H1 (cell line): ENCODE data around the gene RSPH6A. TPM values are rescaled to one million over a fixed set of nuclear protein-coding genes. Genes with fewer than 3 reads are reported as not detected.

Experiments
- CTCF ChIA-PET: fragments of 300-600 bp; sonication (Branson Sonifier 250); formaldehyde crosslinking; loops from one replicate; lab custom pipeline; 2021; ENCODE audit not compliant: partially characterized antibody; lab: Charles Lee
- POLR2A ChIA-PET: fragments of 300-600 bp; sonication (Branson Sonifier 250); formaldehyde crosslinking; loops from one replicate; lab custom pipeline; 2021; ENCODE audit warnings: inconsistent platforms; ENCODE audit not compliant: partially characterized antibody; lab: Charles Lee
- DNase-seq, 2 experiments: peaks; one replicate each; pipeline versions ENCODE4 v3.0.0 to v3.0.0-alpha.2; 2010 to 2022; ENCODE audit warnings: low spot score in 2 of 2, low read depth in 1 of 2, mixed read lengths in 1 of 2
- FAIRE-seq: peaks from 2 replicates; lab custom pipeline; 2011; peaks lifted over from hg19 to GRCh38; lab: Jason Lieb, UNC
- H2AFZ ChIP-seq: 2 replicates; pipeline ENCODE4 v1.8.1; 2012; ENCODE audit warnings: low read length, inconsistent platforms
- H2AK5ac ChIP-seq: 2 replicates; pipeline ENCODE4 v1.6.1; 2013; ENCODE audit warnings: low read depth, low read length
- H2BK120ac ChIP-seq: replicated peaks from 2 replicates; pipeline ENCODE3; 2013; ENCODE audit warnings: low read depth, low read length, inconsistent platforms
- H2BK12ac ChIP-seq: 2 replicates; pipeline ENCODE4 v1.6.1; 2013; ENCODE audit warnings: low read depth, low read length
- H2BK15ac ChIP-seq: 2 replicates; pipeline ENCODE4 v1.6.1; 2013; ENCODE audit warnings: low read length
- H2BK20ac ChIP-seq: 2 replicates; pipeline ENCODE4 v1.6.1; 2013; ENCODE audit warnings: low read length
- H2BK5ac ChIP-seq: 2 replicates; pipeline ENCODE4 v1.6.1; 2013; ENCODE audit warnings: low read depth, low read length
- H3K14ac ChIP-seq: 2 replicates; pipeline ENCODE4 v1.6.1; 2013; ENCODE audit warnings: inconsistent platforms; ENCODE audit not compliant: insufficient read length
- H3K18ac ChIP-seq: 2 replicates; pipeline ENCODE4 v1.6.1; 2013; ENCODE audit warnings: low read length; ENCODE audit errors: extremely low read depth
- H3K23ac ChIP-seq: 2 replicates; pipeline ENCODE4 v1.6.1; 2013; ENCODE audit warnings: inconsistent platforms; ENCODE audit not compliant: insufficient read length
- H3K23me2 ChIP-seq: 2 replicates; pipeline ENCODE4 v1.6.1; 2013; ENCODE audit warnings: low read depth, low read length
- H3K27ac ChIP-seq: 2 replicates; pipeline ENCODE4 v1.6.1; 2011; ENCODE audit warnings: low read depth, low read length, inconsistent platforms
- H3K27me3 ChIP-seq, 4 experiments: replicated peaks in 1 of 4; 1 replicate in 1 of 4; 2 replicates in 3 of 4; pipeline versions ENCODE4 v1.6.1 to v1.8.1; 2011 to 2013; ENCODE audit warnings: low read length in 3 of 4, mild to moderate bottlenecking in 3 of 4, inconsistent platforms in 2 of 4, mixed read lengths in 2 of 4, moderate library complexity in 1 of 4; ENCODE audit not compliant: control insufficient read depth in 3 of 4, insufficient read depth in 3 of 4; ENCODE audit errors: extremely low read depth in 1 of 4
- H3K36me3 ChIP-seq, 4 experiments: 2 replicates each; pipeline versions ENCODE4 v1.6.1 to v1.8.1; 2011 to 2013; ENCODE audit warnings: mild to moderate bottlenecking in 4 of 4, low read length in 3 of 4, moderate library complexity in 2 of 4, control low read depth in 1 of 4, inconsistent platforms in 1 of 4; ENCODE audit not compliant: insufficient read depth in 4 of 4, control insufficient read depth in 2 of 4
- H3K4ac ChIP-seq: replicated peaks from 2 replicates; pipeline ENCODE3; 2013; ENCODE audit warnings: low read length, low read depth, mixed read lengths, inconsistent platforms; ENCODE audit not compliant: insufficient read length
- H3K4me1 ChIP-seq, 4 experiments: replicated peaks in 1 of 4; 1 replicate in 1 of 4; 2 replicates in 3 of 4; pipeline versions ENCODE4 v1.6.1 to v1.8.1; 2011 to 2013; ENCODE audit warnings: low read length in 3 of 4, inconsistent platforms in 2 of 4, mixed read lengths in 1 of 4; ENCODE audit not compliant: insufficient read depth in 4 of 4, control insufficient read depth in 3 of 4
- H3K4me2 ChIP-seq, 2 experiments: 2 replicates each; pipeline versions ENCODE4 v1.6.1 to v1.8.1; 2011 to 2013; ENCODE audit warnings: low read depth in 2 of 2, low read length in 2 of 2, control low read depth in 1 of 2, inconsistent platforms in 1 of 2, mild to moderate bottlenecking in 1 of 2; ENCODE audit not compliant: insufficient read depth in 1 of 2
- H3K4me3 ChIP-seq, 4 experiments: fragments of 200-600, 300-600 bp in 1 of 4; sonication (generic), shearing (Covaris generic), sonication (Bioruptor Twin) in 1 of 4; 2 replicates each; pipeline versions ENCODE4 v1.5.1 to v1.8.1; 2011 to 2016; ENCODE audit warnings: low read length in 4 of 4, low read depth in 3 of 4, control low read depth in 2 of 4, inconsistent platforms in 2 of 4, mild to moderate bottlenecking in 2 of 4, mixed read lengths in 1 of 4, moderate library complexity in 1 of 4; ENCODE audit not compliant: insufficient read depth in 2 of 4; ENCODE audit errors: extremely low read depth in 1 of 4
- H3K56ac ChIP-seq: replicated peaks from 2 replicates; pipeline ENCODE3; 2013; ENCODE audit warnings: low read depth, mild to moderate bottlenecking, mixed read lengths, low read length, inconsistent platforms; ENCODE audit not compliant: insufficient read length
- H3K79me1 ChIP-seq: 2 replicates; pipeline ENCODE4 v1.6.1; 2013; ENCODE audit warnings: low read depth, low read length, control low read depth
- H3K79me2 ChIP-seq, 2 experiments: 2 replicates each; pipeline versions ENCODE4 v1.6.1 to v1.8.1; 2012 to 2013; ENCODE audit warnings: low read length in 2 of 2, mild to moderate bottlenecking in 2 of 2, inconsistent platforms in 1 of 2; ENCODE audit not compliant: insufficient read depth in 2 of 2, control insufficient read depth in 1 of 2
- H3K9ac ChIP-seq, 4 experiments: replicated peaks in 1 of 4; 1 replicate in 1 of 4; 2 replicates in 3 of 4; pipeline versions ENCODE4 v1.6.1 to v1.8.1; 2011 to 2013; ENCODE audit warnings: low read depth in 3 of 4, low read length in 3 of 4, control low read depth in 2 of 4, mild to moderate bottlenecking in 2 of 4, moderate library complexity in 2 of 4, inconsistent platforms in 1 of 4; ENCODE audit errors: extremely low read depth in 1 of 4
- H3K9me3 ChIP-seq, 2 experiments: 2 replicates each; pipeline versions ENCODE4 v1.6.1 to v1.8.1; 2012 to 2013; ENCODE audit warnings: mild to moderate bottlenecking in 2 of 2, moderate library complexity in 2 of 2, control low read depth in 1 of 2, inconsistent platforms in 1 of 2, low read depth in 1 of 2, low read length in 1 of 2, mixed read lengths in 1 of 2; ENCODE audit not compliant: insufficient read depth in 2 of 2
- H4K20me1 ChIP-seq, 2 experiments: replicated peaks in 1 of 2; 2 replicates each; pipeline versions ENCODE3 to v1.8.1; 2011 to 2013; ENCODE audit warnings: inconsistent platforms in 2 of 2, low read length in 2 of 2, mild to moderate bottlenecking in 1 of 2; ENCODE audit not compliant: insufficient read depth in 2 of 2, control insufficient read depth in 1 of 2
- H4K5ac ChIP-seq: 2 replicates; pipeline ENCODE4 v1.6.1; 2013; ENCODE audit warnings: low read length, low read depth, mixed read lengths, inconsistent platforms; ENCODE audit not compliant: insufficient read length
- H4K8ac ChIP-seq: 2 replicates; pipeline ENCODE4 v1.8.0; 2013; ENCODE audit warnings: mild to moderate bottlenecking, moderate library complexity, low read length, inconsistent platforms; ENCODE audit not compliant: insufficient read depth; ENCODE audit errors: extremely low read depth
- H4K91ac ChIP-seq: replicated peaks from 2 replicates; pipeline ENCODE3; 2013; ENCODE audit warnings: low read length, mixed read lengths, inconsistent platforms; ENCODE audit not compliant: insufficient read length
- BCL11A ChIP-seq, 2 experiments: IDR thresholded peaks; one replicate each; pipeline ENCODE4 v1.6.1; 2011; ENCODE audit warnings: low read depth in 2 of 2, low read length in 2 of 2, mild to moderate bottlenecking in 2 of 2
- CHD1 ChIP-seq: IDR thresholded peaks from 2 replicates; pipeline ENCODE4 v1.6.1; 2012; ENCODE audit warnings: low read depth, low read length, improper control_type of control experiment
- CTCF ChIP-seq, 3 experiments: IDR thresholded peaks; 1 replicate in 2 of 3; 2 replicates in 1 of 3; pipeline versions ENCODE4 v1.5.1 to v1.6.1; 2011; ENCODE audit warnings: low read length in 3 of 3, mild to moderate bottlenecking in 3 of 3, inconsistent platforms in 2 of 3, low read depth in 1 of 3, moderate library complexity in 1 of 3; ENCODE audit not compliant: insufficient read depth in 1 of 3; ENCODE audit errors: control extremely low read depth in 1 of 3
- EGR1 ChIP-seq: IDR thresholded peaks from 2 replicates; pipeline ENCODE4 v1.6.1; 2011; ENCODE audit warnings: low read depth, low read length, borderline replicate concordance
- POLR2A ChIP-seq, 2 experiments: IDR thresholded peaks; 1 replicate in 1 of 2; 2 replicates in 1 of 2; pipeline ENCODE4 v1.6.1; 2011; ENCODE audit warnings: low read depth in 2 of 2, low read length in 2 of 2, mild to moderate bottlenecking in 2 of 2; ENCODE audit errors: control extremely low read depth in 1 of 2
- POLR2AphosphoS5 ChIP-seq: IDR thresholded peaks from 2 replicates; pipeline ENCODE4 v1.6.1; 2011; ENCODE audit warnings: low read depth, low read length
- RFX5 ChIP-seq: IDR thresholded peaks from 2 replicates; pipeline ENCODE4 v1.6.1; 2011; ENCODE audit warnings: low read depth, low read length, improper control_type of control experiment, borderline replicate concordance
- SP2 ChIP-seq: IDR thresholded peaks from 2 replicates; pipeline ENCODE4 v1.6.1; 2012; ENCODE audit warnings: mild to moderate bottlenecking, low read length, inconsistent platforms
- SP4 ChIP-seq: IDR thresholded peaks from 2 replicates; pipeline ENCODE4 v1.6.1; 2012; ENCODE audit warnings: low read length, inconsistent platforms
- TBP ChIP-seq: IDR thresholded peaks from 2 replicates; pipeline ENCODE4 v1.6.1; 2011; ENCODE audit warnings: low read depth, low read length, improper control_type of control experiment
- ZNF274 ChIP-seq: IDR thresholded peaks from 2 replicates; pipeline ENCODE4 v1.7.0; 2012; ENCODE audit warnings: low read length, borderline replicate concordance; ENCODE audit errors: extremely low read depth
- WGBS, 2 experiments: shearing (Covaris generic) in 1 of 2; methylation state at CpG; one replicate each; pipeline versions ENCODE4 v1.1.6 to v1.1.7; 2013 to 2015; ENCODE audit warnings: low lambda C conversion rate in 2 of 2, mixed read lengths in 2 of 2, inconsistent platforms in 1 of 2, low coverage in 1 of 2, missing lambda C conversion rate in 1 of 2; ENCODE audit not compliant: insufficient replicate concordance in 2 of 2, insufficient coverage in 1 of 2, insufficient read length in 1 of 2; ENCODE audit errors: extremely low coverage in 1 of 2, missing lambda C conversion rate in 1 of 2; 5-methylcytosine and 5-hydroxymethylcytosine counted together
- polyA plus RNA-seq, 7 experiments: library from polyadenylated mRNA; depleted of rRNA in 3 of 7; stranded (reverse) in 5 of 7; unstranded in 2 of 7; fragments of >200 nt in 5 of 7; fragments of 200-250 nt in 2 of 7; gene quantifications; 1 replicate in 5 of 7; 2 replicates in 1 of 7; 4 replicates in 1 of 7; pipeline versions ENCODE4 v1.2.1 to v1.2.3, GENCODE V29; 2011 to 2013; ENCODE audit warnings: missing spikeins in 2 of 7, mixed read lengths in 2 of 7
- total RNA-seq: library from RNA; stranded (reverse); fragmentation: NEBNext Ultra II Directional; extraction: Animal tissue kit (Norgen Biotek cat#: 25700); gene quantifications from 2 replicates; pipeline ENCODE4 v1.2.1, GENCODE V29; 2021

RSPH6A gene
- total and polyA plus RNA-seq, 2 of the 8 experiments (the other 6 are each of a cell fraction or from before 2014, with no cell fraction given) = 0.05 to 0.19 TPM

- Histone ChIP-seq H3K56ac (no peak overlapping the region), H4K20me1 (peaks cover 5 to 19% of the 10 kb centered on the region in 2 experiments), H3K79me2 (no peaks in the 10 kb centered on the region), H3K79me1 (no peaks in the 10 kb centered on the region), H3K27me3 (no peaks in the 10 kb centered on the region), H3K4me1 (no peaks in the 10 kb centered on the region), H2BK20ac (no peak overlapping the region), H3K23ac (no peak overlapping the region), H3K4me3 (no peak overlapping the region), H3K9ac (no peak overlapping the region), H3K14ac (no peak overlapping the region), H4K91ac (no peak overlapping the region), H2AK5ac (no peak overlapping the region), H3K18ac (no peak overlapping the region), H4K8ac (no peak overlapping the region), H3K9me3 (no peaks in the 10 kb centered on the region), H2AFZ (no peak overlapping the region), H2BK15ac (no peak overlapping the region), H3K23me2 (0 out of 2 replicates have a peak, but pooled peaks cover 1% of the 10 kb centered on the region), H2BK5ac (no peak overlapping the region; the same call in 1 of the 2 replicates), H3K27ac (no peak overlapping the region), H3K4ac (no peak overlapping the region), H3K4me2 (no peak overlapping the region), H4K5ac (no peak overlapping the region), H2BK120ac (no peak overlapping the region), H3K36me3 (peaks cover 53 to 76% (median 74%) of the 10 kb centered on the region in 4 experiments), H2BK12ac (no peak overlapping the region)
- WGBS, 2 experiments = 93% methylated on average over 16 of the region's 16 CpGs; no CpG with 5 or more reads in 1 of the 2 experiments
- DNase-seq (no peak), FAIRE-seq (no peak)
- ChIA-PET POLR2A (interaction anchor here (1.0 to 3.6 kb wide), 10 partner anchors 9 to 58 kb away, joined by 3 to 22 read pairs (median 3); partner anchors contain the start of gene SIX5), CTCF (interaction anchor here (0.6 to 5.3 kb wide), 9 partner anchors 10 to 1593 kb away, joined by 3 to 42 read pairs (median 4); no protein-coding TSS in a partner anchor)
- TF ChIP-seq POLR2A (IDR thresholded peaks at IDR 0.05; ENCODE audit: control extremely low read depth in 1 of 2, low read depth in 2 of 2, low read length in 2 of 2) (no peak), ZNF274 (no peak), SP4 (no peak), SP2 (no peak), POLR2AphosphoS5 (peak; percentile 24; the same call in 1 of the 2 replicates), RFX5 (no peak), EGR1 (no peak), BCL11A (IDR thresholded peaks at IDR 0.05; ENCODE audit: low read depth in 2 of 2, low read length in 2 of 2) (no peak), TBP (no peak), CTCF (IDR thresholded peaks at IDR 0.05; ENCODE audit: control extremely low read depth in 1 of 3, insufficient read depth in 1 of 3, low read depth in 1 of 3, low read length in 3 of 3) (peak in 1 of 3 experiments; percentile 2; a peak in 1 of 4 replicates), CHD1 (no peak)
Observed at GRCh38 chr19:45827459-45828093, 12.5 kb upstream of the RSPH6A start.
